ENCODE measurements around the gene FOXE1.

DNA sequence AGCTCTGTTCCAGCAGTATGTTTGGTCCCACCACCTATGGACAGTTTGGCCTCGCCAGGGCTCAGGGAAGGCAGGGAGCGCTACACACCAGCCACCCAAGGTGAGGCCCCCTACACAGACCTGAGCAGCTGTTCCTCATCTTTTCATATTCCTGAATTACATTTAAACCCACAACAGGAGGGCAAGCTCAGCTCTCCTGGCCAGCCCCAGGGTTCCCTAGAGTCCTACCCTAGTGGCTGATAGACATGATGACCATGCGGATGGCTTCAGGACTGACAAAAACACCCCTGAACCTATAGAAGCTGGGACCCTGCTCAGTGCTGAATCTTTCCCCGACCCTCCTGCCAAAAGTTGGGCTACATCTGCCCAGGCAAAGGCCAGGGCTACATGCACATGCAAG lies 6.7 kb upstream of the FOXE1 start:
- TF ChIP-seq, protein P1, sequence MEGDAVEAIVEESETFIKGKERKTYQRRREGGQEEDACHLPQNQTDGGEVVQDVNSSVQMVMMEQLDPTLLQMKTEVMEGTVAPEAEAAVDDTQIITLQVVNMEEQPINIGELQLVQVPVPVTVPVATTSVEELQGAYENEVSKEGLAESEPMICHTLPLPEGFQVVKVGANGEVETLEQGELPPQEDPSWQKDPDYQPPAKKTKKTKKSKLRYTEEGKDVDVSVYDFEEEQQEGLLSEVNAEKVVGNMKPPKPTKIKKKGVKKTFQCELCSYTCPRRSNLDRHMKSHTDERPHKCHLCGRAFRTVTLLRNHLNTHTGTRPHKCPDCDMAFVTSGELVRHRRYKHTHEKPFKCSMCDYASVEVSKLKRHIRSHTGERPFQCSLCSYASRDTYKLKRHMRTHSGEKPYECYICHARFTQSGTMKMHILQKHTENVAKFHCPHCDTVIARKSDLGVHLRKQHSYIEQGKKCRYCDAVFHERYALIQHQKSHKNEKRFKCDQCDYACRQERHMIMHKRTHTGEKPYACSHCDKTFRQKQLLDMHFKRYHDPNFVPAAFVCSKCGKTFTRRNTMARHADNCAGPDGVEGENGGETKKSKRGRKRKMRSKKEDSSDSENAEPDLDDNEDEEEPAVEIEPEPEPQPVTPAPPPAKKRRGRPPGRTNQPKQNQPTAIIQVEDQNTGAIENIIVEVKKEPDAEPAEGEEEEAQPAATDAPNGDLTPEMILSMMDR (CRISPR knock-in tag; IDR thresholded peaks at IDR 0.05) = no peak
- TF ChIP-seq TAF1 (CRISPR knock-in tag; IDR thresholded peaks at IDR 0.05) (no peak), PCBP2 (optimal IDR thresholded peaks at IDR 0.05; ENCODE audit: low read depth, low read length, poor library complexity, severe bottlenecking) (no peak), POLR2A (IDR thresholded peaks at IDR 0.05; ENCODE audit: insufficient read depth in 1 of 2, low read depth in 2 of 2, low read length in 2 of 2) (no peak), ZNF879 (CRISPR knock-in tag; IDR thresholded peaks at IDR 0.05) (no peak), KDM1A (CRISPR knock-in tag; IDR thresholded peaks at IDR 0.05) (no peak)
- TF ChIP-seq, protein P2, sequence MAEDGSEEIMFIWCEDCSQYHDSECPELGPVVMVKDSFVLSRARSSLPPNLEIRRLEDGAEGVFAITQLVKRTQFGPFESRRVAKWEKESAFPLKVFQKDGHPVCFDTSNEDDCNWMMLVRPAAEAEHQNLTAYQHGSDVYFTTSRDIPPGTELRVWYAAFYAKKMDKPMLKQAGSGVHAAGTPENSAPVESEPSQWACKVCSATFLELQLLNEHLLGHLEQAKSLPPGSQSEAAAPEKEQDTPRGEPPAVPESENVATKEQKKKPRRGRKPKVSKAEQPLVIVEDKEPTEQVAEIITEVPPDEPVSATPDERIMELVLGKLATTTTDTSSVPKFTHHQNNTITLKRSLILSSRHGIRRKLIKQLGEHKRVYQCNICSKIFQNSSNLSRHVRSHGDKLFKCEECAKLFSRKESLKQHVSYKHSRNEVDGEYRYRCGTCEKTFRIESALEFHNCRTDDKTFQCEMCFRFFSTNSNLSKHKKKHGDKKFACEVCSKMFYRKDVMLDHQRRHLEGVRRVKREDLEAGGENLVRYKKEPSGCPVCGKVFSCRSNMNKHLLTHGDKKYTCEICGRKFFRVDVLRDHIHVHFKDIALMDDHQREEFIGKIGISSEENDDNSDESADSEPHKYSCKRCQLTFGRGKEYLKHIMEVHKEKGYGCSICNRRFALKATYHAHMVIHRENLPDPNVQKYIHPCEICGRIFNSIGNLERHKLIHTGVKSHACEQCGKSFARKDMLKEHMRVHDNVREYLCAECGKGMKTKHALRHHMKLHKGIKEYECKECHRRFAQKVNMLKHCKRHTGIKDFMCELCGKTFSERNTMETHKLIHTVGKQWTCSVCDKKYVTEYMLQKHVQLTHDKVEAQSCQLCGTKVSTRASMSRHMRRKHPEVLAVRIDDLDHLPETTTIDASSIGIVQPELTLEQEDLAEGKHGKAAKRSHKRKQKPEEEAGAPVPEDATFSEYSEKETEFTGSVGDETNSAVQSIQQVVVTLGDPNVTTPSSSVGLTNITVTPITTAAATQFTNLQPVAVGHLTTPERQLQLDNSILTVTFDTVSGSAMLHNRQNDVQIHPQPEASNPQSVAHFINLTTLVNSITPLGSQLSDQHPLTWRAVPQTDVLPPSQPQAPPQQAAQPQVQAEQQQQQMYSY (CRISPR knock-in tag; IDR thresholded peaks at IDR 0.05) = no peak
